Measurements from ENCODE around the gene PPP2R5B. TPM values are rescaled to one million over a fixed set of nuclear protein-coding genes. Genes with fewer than 3 reads are reported as not detected.

Gene PPP2R5B
- total RNA-seq, 1 donor from 2014 or later = 26.8 TPM

DNA sequence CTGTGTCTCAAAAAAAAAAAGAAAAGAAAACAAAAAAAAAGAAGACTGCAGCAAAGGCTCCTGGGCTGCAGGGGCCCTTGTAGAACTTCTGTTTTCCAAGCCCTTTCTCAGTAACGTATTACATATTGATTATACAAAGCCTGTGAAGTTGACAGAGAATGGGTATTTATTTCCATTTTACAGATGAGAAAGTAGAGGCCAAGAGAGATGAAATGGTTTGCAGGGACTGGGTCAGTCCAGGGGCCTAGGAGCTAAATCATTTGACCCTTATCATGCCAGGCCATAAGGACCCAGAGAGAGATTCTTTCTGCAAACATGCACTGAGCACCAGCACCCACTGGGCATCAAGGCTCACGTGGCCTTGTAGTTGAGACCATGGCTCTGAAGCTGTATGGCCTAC lies 4.5 kb downstream of the PPP2R5B start:
- TF ChIP-seq, protein P1, sequence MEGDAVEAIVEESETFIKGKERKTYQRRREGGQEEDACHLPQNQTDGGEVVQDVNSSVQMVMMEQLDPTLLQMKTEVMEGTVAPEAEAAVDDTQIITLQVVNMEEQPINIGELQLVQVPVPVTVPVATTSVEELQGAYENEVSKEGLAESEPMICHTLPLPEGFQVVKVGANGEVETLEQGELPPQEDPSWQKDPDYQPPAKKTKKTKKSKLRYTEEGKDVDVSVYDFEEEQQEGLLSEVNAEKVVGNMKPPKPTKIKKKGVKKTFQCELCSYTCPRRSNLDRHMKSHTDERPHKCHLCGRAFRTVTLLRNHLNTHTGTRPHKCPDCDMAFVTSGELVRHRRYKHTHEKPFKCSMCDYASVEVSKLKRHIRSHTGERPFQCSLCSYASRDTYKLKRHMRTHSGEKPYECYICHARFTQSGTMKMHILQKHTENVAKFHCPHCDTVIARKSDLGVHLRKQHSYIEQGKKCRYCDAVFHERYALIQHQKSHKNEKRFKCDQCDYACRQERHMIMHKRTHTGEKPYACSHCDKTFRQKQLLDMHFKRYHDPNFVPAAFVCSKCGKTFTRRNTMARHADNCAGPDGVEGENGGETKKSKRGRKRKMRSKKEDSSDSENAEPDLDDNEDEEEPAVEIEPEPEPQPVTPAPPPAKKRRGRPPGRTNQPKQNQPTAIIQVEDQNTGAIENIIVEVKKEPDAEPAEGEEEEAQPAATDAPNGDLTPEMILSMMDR (IDR thresholded peaks at IDR 0.05) = no peak
- H3K36me3 Mint-ChIP-seq (ENCODE audit: unreplicated experiment) = peaks cover 26% of the 10 kb centered on the region
- H3K9me3 Mint-ChIP-seq (ENCODE audit: unreplicated experiment) = no peaks in the 10 kb centered on the region
- no peaks in the 10 kb centered on the region for H3K27me3 Mint-ChIP-seq (ENCODE audit: unreplicated experiment)
- DNase-seq (ENCODE audit: extremely low spot score, unreplicated experiment) = no peak
- H3K4me1 Mint-ChIP-seq (ENCODE audit: unreplicated experiment) = peaks cover 21% of the 10 kb centered on the region
- no peak overlapping the region for H3K27ac Mint-ChIP-seq (ENCODE audit: unreplicated experiment)
- no peak overlapping the region for H3K4me3 Mint-ChIP-seq (ENCODE audit: unreplicated experiment)

DNA sequence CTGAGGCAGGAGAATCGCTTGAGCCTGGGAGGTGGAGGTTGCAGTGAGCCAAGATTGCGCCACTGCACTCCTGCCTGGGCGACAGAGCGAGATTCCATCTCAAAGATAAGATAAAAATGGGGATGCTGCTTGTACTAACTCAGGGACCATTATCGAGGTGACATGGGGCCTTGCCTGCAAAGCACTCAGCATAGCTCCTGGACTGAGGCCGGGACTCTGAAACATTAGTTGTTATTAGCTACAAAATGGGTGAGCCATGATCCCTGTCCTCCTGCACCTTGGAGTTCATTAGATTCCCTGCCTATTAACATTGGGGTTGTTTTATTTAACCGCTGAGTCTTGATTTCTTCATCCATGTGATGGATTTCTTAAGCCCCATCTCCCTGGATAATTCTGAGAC lies 5.1 kb downstream of the PPP2R5B start:
- TF ChIP-seq, protein P1 (IDR thresholded peaks at IDR 0.05) = no peak
- DNase-seq (ENCODE audit: extremely low spot score, unreplicated experiment) = no peak
- Mint-ChIP-seq H3K27ac (ENCODE audit: unreplicated experiment) (no peak overlapping the region), H3K9me3 (ENCODE audit: unreplicated experiment) (no peaks in the 10 kb centered on the region), H3K4me1 (ENCODE audit: unreplicated experiment) (peaks cover 18% of the 10 kb centered on the region), H3K36me3 (ENCODE audit: unreplicated experiment) (peaks cover 26% of the 10 kb centered on the region), H3K27me3 (ENCODE audit: unreplicated experiment) (no peaks in the 10 kb centered on the region), H3K4me3 (ENCODE audit: unreplicated experiment) (no peak overlapping the region)

DNA sequence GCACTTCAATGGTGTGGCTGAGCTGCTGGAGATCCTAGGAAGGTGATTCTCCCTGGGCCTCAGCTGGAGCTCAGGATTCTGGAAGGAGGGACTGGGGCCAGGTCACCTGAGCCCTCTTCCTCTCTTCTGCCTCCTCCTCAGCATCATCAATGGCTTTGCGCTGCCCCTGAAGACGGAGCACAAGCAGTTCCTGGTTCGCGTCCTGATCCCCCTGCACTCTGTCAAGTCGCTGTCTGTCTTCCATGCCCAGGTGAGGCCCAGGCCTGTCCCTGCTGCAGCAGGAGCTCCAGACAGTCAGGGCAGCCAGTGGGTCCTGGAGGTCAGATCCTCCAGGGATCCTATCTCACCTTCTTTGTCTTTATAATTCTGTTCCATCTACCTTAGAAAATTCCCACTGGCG lies 5.9 kb downstream of the PPP2R5B start:
- TF ChIP-seq, protein P1 (IDR thresholded peaks at IDR 0.05) = no peak
- DNase-seq (ENCODE audit: extremely low spot score, unreplicated experiment) = no peak
- Mint-ChIP-seq H3K4me1 (ENCODE audit: unreplicated experiment) (peaks cover 14% of the 10 kb centered on the region), H3K9me3 (ENCODE audit: unreplicated experiment) (no peaks in the 10 kb centered on the region), H3K36me3 (ENCODE audit: unreplicated experiment) (peaks cover 26% of the 10 kb centered on the region), H3K27me3 (ENCODE audit: unreplicated experiment) (no peaks in the 10 kb centered on the region), H3K4me3 (ENCODE audit: unreplicated experiment) (no peak overlapping the region), H3K27ac (ENCODE audit: unreplicated experiment) (no peak overlapping the region)

DNA sequence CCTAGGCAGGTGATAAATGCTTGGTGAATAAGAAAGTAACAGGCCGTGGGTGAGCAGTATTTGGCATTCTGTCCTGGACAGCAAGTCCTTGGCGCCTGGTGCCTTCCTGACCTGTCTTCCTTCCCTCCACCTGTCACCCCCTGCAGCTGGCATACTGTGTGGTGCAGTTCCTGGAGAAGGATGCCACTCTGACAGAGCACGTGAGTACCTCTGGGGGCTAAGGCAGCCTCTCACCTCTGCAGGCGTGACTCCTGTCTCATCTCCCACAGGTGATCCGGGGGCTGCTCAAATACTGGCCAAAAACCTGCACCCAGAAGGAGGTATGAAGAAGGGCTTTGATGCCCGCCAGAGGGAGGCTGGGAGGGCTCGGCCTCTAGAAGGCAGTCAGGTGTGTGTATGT lies 6.8 kb downstream of the PPP2R5B start:
- TF ChIP-seq, protein P1 (IDR thresholded peaks at IDR 0.05) = no peak
- H3K27ac Mint-ChIP-seq (ENCODE audit: unreplicated experiment) = no peak overlapping the region
- peaks cover 11% of the 10 kb centered on the region for H3K4me1 Mint-ChIP-seq (ENCODE audit: unreplicated experiment)
- no peaks in the 10 kb centered on the region for H3K9me3 Mint-ChIP-seq (ENCODE audit: unreplicated experiment)
- peaks cover 26% of the 10 kb centered on the region for H3K36me3 Mint-ChIP-seq (ENCODE audit: unreplicated experiment)
- no peaks in the 10 kb centered on the region for H3K27me3 Mint-ChIP-seq (ENCODE audit: unreplicated experiment)
- no peak for DNase-seq (ENCODE audit: extremely low spot score, unreplicated experiment)
- no peak overlapping the region for H3K4me3 Mint-ChIP-seq (ENCODE audit: unreplicated experiment)

DNA sequence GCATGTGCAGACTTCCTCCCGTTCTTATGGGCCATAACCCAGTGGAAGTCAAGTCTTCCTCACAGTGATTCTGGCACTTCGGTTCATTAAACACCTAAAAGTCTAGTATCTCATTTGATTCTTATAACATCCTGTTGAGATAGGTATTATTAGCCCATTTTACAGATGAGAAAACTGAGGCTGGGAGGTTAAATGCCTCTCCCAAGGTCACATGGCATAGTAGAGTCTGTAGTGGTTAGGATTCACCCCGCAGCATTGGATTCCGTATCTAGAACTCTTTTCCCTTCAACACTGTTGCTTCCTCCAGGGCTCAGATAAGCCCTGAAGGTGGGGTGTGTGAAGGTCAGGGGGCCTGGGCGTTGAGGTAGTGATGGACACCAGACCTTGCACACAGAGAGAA lies 7.8 kb downstream of the PPP2R5B start:
- Mint-ChIP-seq H3K36me3 (ENCODE audit: unreplicated experiment) (peaks cover 21% of the 10 kb centered on the region), H3K4me3 (ENCODE audit: unreplicated experiment) (no peak overlapping the region), H3K27ac (ENCODE audit: unreplicated experiment) (no peak overlapping the region), H3K9me3 (ENCODE audit: unreplicated experiment) (no peaks in the 10 kb centered on the region), H3K27me3 (ENCODE audit: unreplicated experiment) (no peaks in the 10 kb centered on the region), H3K4me1 (ENCODE audit: unreplicated experiment) (peaks cover 7% of the 10 kb centered on the region)
- no peak for DNase-seq (ENCODE audit: extremely low spot score, unreplicated experiment)
- TF ChIP-seq, protein P1 (IDR thresholded peaks at IDR 0.05) = no peak
